Stimulated activated CD4-positive, alpha-beta T cell treated with anti-CD3 and anti-CD28 coated beads, Interleukin-15, amount 100 ng/mL, for 48 hours (primary cell): Measurements from ENCODE around the gene NCBP1.
"Not testable (repeated sequence)": the region's sequence is repeated elsewhere in the genome, so short reads cannot be mapped to it uniquely, and the experiment has no call there.

Source experiments
- DNase-seq, 2 donors: peaks; one replicate each; pipeline ENCODE4 v3.0.0-alpha.2; 2020; ENCODE audit warnings: low read depth in 2 of 2

NCBP1 gene

GRCh38 chr9:97673922-97674321 lies 40.3 kb downstream of the NCBP1 start:
- DNase-seq: no peak

DNA sequence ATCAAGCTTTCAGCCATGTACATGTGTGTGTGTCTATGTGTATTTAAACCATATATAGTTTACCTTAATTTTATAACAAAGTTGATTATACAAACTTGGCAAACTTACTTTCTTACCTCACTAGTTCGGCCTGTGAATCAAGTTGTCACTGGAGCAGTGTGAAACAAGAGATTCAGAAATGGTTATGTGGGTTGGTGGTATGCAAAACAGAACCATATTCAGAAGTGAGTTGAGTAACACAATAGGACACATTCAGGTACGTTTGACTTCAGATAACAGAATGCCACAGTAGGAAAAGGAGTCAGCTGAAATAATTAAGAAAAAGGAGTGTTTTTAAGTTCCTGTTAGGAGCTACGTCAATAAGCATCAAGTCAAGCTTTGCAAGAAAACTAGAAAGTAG lies 42.0 kb downstream of the NCBP1 start:
- no peak for DNase-seq

DNA sequence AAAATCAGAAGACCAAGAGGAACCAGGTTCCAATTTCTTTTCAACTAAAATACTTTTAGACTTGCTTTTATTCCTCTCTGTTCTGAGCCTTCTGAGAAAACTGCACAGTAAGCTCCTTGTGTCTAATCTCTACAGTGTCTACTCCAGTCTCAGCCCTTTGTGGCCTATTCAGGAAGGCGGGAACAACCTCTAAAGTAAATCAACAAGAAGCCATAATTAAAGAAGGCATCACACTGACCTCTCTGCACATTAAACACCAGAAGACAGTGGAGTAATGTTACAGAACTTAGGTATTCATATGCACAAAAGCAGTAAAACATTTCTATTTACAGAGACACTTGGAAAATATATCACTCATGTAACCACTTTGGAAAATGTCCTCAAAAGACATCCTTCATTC lies 48.6 kb downstream of the NCBP1 start:
- DNase-seq: no peak

DNA sequence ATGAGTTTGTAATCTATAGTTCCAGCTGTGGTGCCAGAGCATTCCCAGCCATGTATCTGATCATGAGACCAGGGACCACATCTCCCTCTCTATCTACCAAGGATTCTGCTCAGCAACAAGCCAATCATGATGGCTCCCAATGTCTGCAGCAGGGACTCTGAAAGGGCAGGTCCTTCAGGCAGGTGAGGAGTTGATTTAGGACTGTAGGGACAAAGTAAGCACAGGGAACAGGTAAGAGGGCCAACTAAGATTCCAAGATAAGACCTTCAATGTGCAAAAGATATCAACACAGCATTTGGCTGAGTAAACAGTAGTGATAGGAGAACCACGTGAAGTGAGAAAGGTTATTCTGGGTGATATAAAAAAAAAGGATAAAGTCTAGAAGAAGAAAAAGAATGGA lies 55.0 kb downstream of the NCBP1 start:
- DNase-seq: no peak

- DNase-seq: no peak
Observed at GRCh38 chr9:97689401-97690180, 56.0 kb downstream of the NCBP1 start.

DNA sequence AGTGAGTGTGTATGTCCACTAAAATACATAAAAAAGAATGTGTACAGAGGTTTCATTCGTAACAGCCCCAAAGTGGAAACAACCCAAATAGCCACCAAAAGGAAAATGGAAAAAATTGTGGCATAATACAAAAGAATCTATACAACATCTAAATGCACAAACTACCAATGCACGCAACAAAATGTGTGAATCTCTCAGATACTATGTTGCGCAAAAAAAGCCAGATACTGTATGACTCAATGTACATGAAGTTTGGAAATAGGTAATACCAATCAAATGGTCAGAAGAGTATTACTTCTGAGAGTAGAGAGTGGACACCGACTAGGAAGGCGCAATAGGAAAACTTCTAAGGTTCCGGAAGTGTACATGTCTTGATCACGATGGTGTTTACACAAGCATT lies 61.1 kb downstream of the NCBP1 start:
- no peak for DNase-seq

- no peak for DNase-seq
Observed at GRCh38 chr9:97695390-97695789, 61.8 kb downstream of the NCBP1 start.

- DNase-seq: no peak
Observed at GRCh38 chr9:97695995-97696802, 62.6 kb downstream of the NCBP1 start.

- DNase-seq: peak; percentile 92 to 96
Observed at GRCh38 chr9:97696803-97697601, 63.4 kb downstream of the NCBP1 start, which contains the start of gene XPA. Gene XPA, minus strand, starts transcription at chr9:97697340. Its CDS starts 48 bp downstream, at chr9:97697292.

- DNase-seq: no peak
Observed at GRCh38 chr9:97697837-97698236, 64.2 kb downstream of the NCBP1 start.

- DNase-seq: no peak
Observed at GRCh38 chr9:97698865-97699264, 65.2 kb downstream of the NCBP1 start.

GRCh38 chr9:97699281-97699680 lies 65.7 kb downstream of the NCBP1 start:
- not testable (repeated sequence) for DNase-seq

DNA sequence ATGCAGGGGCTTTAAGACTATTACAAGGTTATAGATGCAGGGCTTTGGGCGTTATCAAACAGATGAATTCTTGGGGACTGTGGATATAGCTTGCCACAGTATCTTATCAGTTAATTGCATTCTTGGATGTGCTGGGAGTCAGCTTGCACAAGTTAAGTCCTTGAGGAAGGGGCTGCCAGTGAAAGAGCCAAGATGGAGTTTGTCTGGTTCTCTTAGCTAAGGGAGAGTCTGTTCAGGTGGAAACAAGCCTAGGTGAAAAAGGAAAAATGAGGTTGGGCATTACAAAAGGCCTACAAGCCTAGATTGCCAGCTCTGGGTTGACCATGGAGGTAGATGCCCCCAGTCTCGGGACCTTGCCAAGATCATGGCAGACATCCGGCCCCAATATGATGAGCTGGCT lies 66.2 kb downstream of the NCBP1 start:
- DNase-seq: not testable (repeated sequence)

- peak; percentile 21 to 47 for DNase-seq
Observed at GRCh38 chr9:97703437-97704344, 70.1 kb downstream of the NCBP1 start.

GRCh38 chr9:97704345-97704677 lies 70.7 kb downstream of the NCBP1 start:
- no peak for DNase-seq

DNA sequence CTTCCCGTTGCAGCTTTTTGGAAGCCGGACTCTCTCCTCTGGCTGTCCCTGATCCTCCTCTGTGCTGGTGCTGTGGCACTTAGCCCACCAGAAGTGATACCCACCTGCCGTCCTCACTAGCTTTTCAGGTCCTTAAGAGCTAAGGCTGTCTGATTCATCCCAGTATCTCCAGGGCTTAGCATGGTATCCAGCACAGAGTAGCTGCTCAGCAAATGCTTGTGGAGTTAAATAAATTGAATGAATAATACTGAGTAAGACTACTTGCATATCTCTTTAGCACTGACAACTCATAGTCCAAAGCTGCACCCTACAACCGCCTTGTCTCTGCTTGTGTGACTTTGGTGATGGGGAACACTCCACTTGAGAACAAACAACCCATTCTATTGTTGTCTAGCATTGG lies 71.2 kb downstream of the NCBP1 start:
- DNase-seq: no peak

DNA sequence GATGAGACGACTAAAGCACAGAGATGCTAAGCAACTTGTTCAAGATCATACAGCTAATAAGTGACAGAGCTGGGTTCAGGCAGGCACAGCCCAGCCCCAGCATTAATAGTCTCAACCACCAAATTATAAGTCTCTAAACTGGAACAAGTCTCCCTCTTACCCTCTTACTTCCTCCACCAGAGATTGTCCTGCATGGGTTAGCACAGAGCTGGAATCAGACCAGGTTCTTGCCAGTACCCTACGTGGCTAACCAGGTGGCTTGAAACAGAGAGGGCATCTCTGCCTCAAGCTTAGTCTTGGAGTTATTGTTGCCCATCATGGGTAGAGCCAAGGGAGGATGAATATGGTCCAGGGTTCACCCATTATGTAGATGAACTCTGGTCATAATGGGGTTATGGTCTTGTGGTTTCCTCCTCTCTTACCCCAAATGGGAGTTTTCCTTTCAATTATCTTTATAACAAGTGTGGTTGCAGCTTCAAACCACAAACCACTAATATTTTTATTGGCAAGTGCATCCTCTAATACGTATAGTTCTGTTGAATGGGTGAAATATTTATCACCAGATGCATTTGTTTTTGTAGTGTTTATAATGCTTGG lies 71.8 kb downstream of the NCBP1 start:
- no peak for DNase-seq

- no peak for DNase-seq
Observed at GRCh38 chr9:97706246-97706645, 72.6 kb downstream of the NCBP1 start.

DNA sequence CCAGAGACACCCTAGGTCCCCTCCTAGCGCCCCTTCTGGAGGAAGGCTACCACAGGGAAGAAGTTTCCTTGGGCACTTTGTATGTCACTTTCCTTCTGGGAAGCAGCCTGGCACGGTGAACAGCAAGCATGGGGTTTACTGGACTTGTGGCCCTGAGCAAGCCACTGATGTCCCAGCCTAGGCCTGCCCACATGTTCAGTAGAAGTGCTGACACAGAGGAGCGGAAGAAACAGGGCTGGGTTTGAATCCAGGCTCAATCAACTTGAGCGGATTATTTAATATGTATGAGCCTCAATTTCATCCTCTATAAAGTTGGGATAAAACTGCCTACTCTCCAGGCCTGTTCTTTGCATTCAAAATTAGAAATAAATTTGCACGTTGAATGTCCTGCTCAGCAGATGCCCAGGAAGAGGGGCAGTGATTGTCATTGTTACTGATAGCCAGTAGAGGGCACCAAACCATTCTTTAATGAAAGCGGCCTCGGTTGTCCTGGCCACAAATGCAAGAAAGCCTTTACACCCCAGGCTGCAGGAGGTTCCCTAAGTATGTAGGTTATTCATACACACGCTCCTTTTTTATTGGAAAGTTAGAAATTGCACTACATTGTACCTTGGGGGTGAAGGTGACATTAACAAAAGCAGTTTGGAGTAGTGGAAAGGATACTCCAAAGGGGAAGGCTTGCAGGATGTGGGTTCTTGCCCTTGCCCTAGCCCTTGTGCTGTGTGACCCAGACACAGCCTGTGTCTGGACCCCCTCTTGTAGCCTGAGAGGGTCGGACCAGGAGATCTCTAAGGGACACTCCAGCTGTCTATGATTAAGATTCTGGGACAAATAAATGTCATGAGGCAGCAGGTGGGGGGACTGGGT lies 77.0 kb downstream of the NCBP1 start:
- peak; percentile 24 to 25 for DNase-seq

DNA sequence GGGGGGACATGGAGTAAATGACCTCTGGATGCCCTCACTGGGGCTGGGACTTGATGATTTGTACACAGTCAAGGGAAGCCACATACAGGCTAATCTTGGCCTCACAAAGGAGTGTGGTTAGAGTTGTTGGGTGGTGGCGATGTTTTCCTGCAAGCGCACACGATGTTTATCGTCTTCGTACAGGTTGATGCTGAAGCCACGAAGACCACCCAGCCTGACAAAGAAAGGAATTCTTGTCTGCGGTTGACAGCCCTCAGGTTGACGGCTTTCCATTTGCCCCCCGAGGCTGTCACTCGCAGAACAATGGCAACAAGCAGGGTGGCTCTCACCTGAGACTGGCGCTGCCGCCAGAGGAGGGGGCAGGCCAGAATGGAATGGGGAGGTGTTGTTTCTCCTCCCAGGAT lies 77.6 kb downstream of the NCBP1 start:
- DNase-seq: no peak
